Measurements from ENCODE around the gene SRI. TPM values are rescaled to one million over a fixed set of nuclear protein-coding genes. Genes with fewer than 3 reads are reported as not detected.

The SRI gene
- total and polyA plus RNA-seq, 7 donors: 38.1 to 2,603 (median 80.9) TPM

GRCh38 chr7:88226886-88227516 lies 7.2 kb upstream of the SRI start:
- H3K4me3 ChIP-seq: no peak overlapping the region
- no peaks in the 10 kb centered on the region for H3K9me3 ChIP-seq
- peak in 1 of 4 donors; percentile 15 for TF ChIP-seq POLR2AphosphoS5 (IDR thresholded peaks at IDR 0.05)
- no peak for TF ChIP-seq EP300 (IDR thresholded peaks at IDR 0.05)
- no peak for DNase-seq
- H3K27me3 ChIP-seq: peaks cover 0 to 4% (median 0%) of the 10 kb centered on the region in 3 donors
- no peaks in the 10 kb centered on the region for H3K4me1 ChIP-seq
- intact Hi-C loops (cut with DNase I): no loop called here
- no peak overlapping the region for H3K27ac ChIP-seq
- 15 to 76% methylated on average over 6 of the region's 6 CpGs for WGBS, 2 donors
- no peaks in the 10 kb centered on the region for H3K36me3 ChIP-seq

GRCh38 chr7:88226201-88226600 lies 6.4 kb upstream of the SRI start:
- Histone ChIP-seq H3K27me3 (peaks cover 0 to 4% (median 0%) of the 10 kb centered on the region in 3 donors), H3K9me3 (no peaks in the 10 kb centered on the region), H3K36me3 (no peaks in the 10 kb centered on the region), H3K4me1 (no peaks in the 10 kb centered on the region), H3K4me3 (no peak overlapping the region), H3K27ac (no peak overlapping the region)
- DNase-seq: no peak
- TF ChIP-seq POLR2A (IDR thresholded peaks at IDR 0.05) (no peak), POLR2AphosphoS5 (IDR thresholded peaks at IDR 0.05) (no peak), EP300 (IDR thresholded peaks at IDR 0.05) (no peak), CTCF (IDR thresholded peaks at IDR 0.05) (no peak)
- WGBS, 2 donors: 21 to 72% methylated on average over 4 of the region's 4 CpGs
- intact Hi-C loops (cut with DNase I): no loop called here

GRCh38 chr7:88224601-88225275 lies 4.9 kb upstream of the SRI start:
- H3K36me3 ChIP-seq: no peaks in the 10 kb centered on the region
- H3K9me3 ChIP-seq: no peaks in the 10 kb centered on the region
- no peak for TF ChIP-seq POLR2AphosphoS5 (IDR thresholded peaks at IDR 0.05)
- H3K4me1 ChIP-seq: peaks cover 0 to 6% (median 2%) of the 10 kb centered on the region in 4 donors
- peaks cover 0 to 4% (median 0%) of the 10 kb centered on the region in 3 donors for H3K27me3 ChIP-seq
- WGBS, 2 donors: 10 to 39% methylated on average over 2 of the region's 2 CpGs
- no peak overlapping the region for H3K27ac ChIP-seq
- DNase-seq: no peak
- H3K4me3 ChIP-seq: no peak overlapping the region
- intact Hi-C loops (cut with DNase I): no loop called here

GRCh38 chr7:88223265-88223664 lies 3.4 kb upstream of the SRI start:
- TF ChIP-seq CTCF (IDR thresholded peaks at IDR 0.05) (no peak), POLR2AphosphoS5 (IDR thresholded peaks at IDR 0.05) (no peak), EP300 (IDR thresholded peaks at IDR 0.05) (no peak)
- Histone ChIP-seq H3K36me3 (no peaks in the 10 kb centered on the region), H3K4me3 (no peak overlapping the region), H3K9me3 (no peaks in the 10 kb centered on the region), H3K27ac (no peak overlapping the region), H3K27me3 (peaks cover 0 to 4% (median 0%) of the 10 kb centered on the region in 3 donors), H3K4me1 (peaks cover 0 to 14% (median 12%) of the 10 kb centered on the region in 4 donors)
- DNase-seq: no peak
- 96 to 99% methylated on average over 2 of the region's 2 CpGs for WGBS, 2 donors
- intact Hi-C loops (cut with DNase I): no loop called here

GRCh38 chr7:88218836-88219605 lies 817 bp downstream of the SRI start:
- no peaks in the 10 kb centered on the region for H3K27me3 ChIP-seq
- peak overlapping the region; percentile 85 to 98 (median 94) for H3K4me3 ChIP-seq
- 1% methylated on average over 27 of the region's 27 CpGs for WGBS, 2 donors
- TF ChIP-seq POLR2A (IDR thresholded peaks at IDR 0.05): no peak
- TF ChIP-seq EP300 (IDR thresholded peaks at IDR 0.05): no peak
- TF ChIP-seq POLR2AphosphoS5 (IDR thresholded peaks at IDR 0.05): peak in 2 of 4 donors; percentile 18 to 27
- peaks cover 0 to 22% (median 16%) of the 10 kb centered on the region in 4 donors for H3K4me1 ChIP-seq
- peaks cover 0 to 30% (median 7%) of the 10 kb centered on the region in 4 donors for H3K36me3 ChIP-seq
- H3K9me3 ChIP-seq: no peaks in the 10 kb centered on the region
- DNase-seq: peak; percentile 76
- H3K27ac ChIP-seq: peak overlapping the region; percentile 82 to 87 (median 84)
- intact Hi-C loops (cut with DNase I): no loop called here

GRCh38 chr7:88218429-88218745 lies 1.5 kb downstream of the SRI start:
- H3K4me3 ChIP-seq: peak overlapping the region; percentile 85 to 98 (median 94)
- intact Hi-C loops (cut with DNase I): no loop called here
- H3K36me3 ChIP-seq: peaks cover 0 to 36% (median 7%) of the 10 kb centered on the region in 4 donors
- H3K27me3 ChIP-seq: no peaks in the 10 kb centered on the region
- 7 to 17% methylated on average over 5 of the region's 5 CpGs for WGBS, 2 donors
- no peaks in the 10 kb centered on the region for H3K9me3 ChIP-seq
- no peak for DNase-seq
- peak overlapping the region; percentile 82 to 87 (median 84) for H3K27ac ChIP-seq
- peaks cover 0 to 22% (median 16%) of the 10 kb centered on the region in 4 donors for H3K4me1 ChIP-seq
- TF ChIP-seq POLR2A (IDR thresholded peaks at IDR 0.05) (no peak), EP300 (IDR thresholded peaks at IDR 0.05) (no peak), POLR2AphosphoS5 (IDR thresholded peaks at IDR 0.05) (no peak), CTCF (IDR thresholded peaks at IDR 0.05) (no peak)

All from sigmoid colon (tissue), 7 donors.